AG10803 (cell line): ENCODE data around the gene KMT2C.

Source experiments
- DNase-seq: peaks from one replicate; pipeline ENCODE4 v3.0.0; 2010; ENCODE audit warnings: low read depth
- H3K4me3 ChIP-seq: 2 replicates; pipeline ENCODE4 v1.5.1; 2011; ENCODE audit warnings: mild to moderate bottlenecking, low read length, control low read depth
- TF ChIP-seq, protein P1 (sequence below): conservative IDR thresholded peaks from 2 replicates; pipeline ENCODE4 v1.5.1; 2011; ENCODE audit warnings: mild to moderate bottlenecking, low read length, control low read depth, inconsistent platforms

The KMT2C gene

DNA sequence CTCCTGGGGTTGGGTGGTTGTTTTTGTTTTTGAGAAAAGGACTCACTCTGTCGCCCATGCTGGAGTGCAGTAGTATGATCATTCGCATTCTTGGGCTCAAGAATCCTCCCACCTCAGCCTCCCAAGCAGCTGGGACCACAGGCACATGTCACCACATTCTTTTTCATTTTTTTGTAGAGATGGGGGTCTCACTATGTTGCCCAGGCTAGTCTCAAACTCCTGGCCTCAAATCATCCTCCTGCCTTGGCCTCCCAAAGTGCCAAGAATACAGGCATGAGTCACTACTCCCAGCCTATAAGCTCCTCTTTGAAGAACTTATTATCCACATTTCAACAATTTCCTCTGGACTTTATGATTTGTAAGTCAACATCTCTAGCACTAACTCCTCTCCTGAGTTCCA is 102.7 kb downstream of the KMT2C start:
- TF ChIP-seq, protein P1, sequence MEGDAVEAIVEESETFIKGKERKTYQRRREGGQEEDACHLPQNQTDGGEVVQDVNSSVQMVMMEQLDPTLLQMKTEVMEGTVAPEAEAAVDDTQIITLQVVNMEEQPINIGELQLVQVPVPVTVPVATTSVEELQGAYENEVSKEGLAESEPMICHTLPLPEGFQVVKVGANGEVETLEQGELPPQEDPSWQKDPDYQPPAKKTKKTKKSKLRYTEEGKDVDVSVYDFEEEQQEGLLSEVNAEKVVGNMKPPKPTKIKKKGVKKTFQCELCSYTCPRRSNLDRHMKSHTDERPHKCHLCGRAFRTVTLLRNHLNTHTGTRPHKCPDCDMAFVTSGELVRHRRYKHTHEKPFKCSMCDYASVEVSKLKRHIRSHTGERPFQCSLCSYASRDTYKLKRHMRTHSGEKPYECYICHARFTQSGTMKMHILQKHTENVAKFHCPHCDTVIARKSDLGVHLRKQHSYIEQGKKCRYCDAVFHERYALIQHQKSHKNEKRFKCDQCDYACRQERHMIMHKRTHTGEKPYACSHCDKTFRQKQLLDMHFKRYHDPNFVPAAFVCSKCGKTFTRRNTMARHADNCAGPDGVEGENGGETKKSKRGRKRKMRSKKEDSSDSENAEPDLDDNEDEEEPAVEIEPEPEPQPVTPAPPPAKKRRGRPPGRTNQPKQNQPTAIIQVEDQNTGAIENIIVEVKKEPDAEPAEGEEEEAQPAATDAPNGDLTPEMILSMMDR, result no peak
- no peak overlapping the region for H3K4me3 ChIP-seq
- DNase-seq, result no peak

DNA sequence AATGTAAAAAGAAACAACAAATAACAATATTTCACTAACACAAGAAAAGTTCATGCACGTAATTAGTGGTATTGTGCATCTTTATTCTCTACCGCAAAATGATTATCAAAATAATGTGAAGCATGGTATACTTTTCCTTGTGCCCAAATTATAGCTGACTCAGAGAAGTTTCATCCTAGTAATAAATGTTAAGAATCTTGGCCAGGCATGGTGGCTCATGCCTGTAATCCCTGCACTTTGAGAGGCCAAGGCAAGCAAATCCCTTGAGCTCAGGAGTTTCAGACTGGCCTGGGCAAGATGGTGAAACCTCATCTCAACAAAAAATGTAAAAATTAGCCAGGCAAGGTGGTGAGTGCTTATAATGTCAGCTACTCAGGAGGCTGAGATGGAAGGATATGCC is 105.0 kb downstream of the KMT2C start:
- TF ChIP-seq, protein P1, result no peak
- DNase-seq, result peak; percentile 25
- H3K4me3 ChIP-seq, result no peak overlapping the region

DNA sequence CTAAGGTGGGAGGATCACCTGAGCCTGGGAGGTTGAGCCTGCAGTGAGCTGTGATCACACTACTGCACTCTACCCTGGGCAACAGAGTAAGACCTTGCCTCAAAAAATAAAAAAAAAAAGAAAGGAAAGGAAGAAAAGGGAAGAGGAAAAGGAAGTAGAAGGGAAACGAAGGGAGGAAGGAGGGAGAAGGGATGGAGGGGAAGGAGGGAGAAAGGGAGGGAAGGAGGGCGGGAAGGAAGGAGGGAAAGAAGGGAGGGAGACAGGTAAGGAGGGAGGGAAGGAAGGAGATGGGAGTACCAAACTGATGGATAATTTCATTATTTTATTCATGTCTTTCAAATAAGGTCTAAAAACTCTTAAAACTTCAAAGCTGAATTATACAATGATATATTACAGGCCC is 106.3 kb downstream of the KMT2C start:
- TF ChIP-seq, protein P1, result no peak
- no peak overlapping the region for H3K4me3 ChIP-seq
- DNase-seq, result no peak

DNA sequence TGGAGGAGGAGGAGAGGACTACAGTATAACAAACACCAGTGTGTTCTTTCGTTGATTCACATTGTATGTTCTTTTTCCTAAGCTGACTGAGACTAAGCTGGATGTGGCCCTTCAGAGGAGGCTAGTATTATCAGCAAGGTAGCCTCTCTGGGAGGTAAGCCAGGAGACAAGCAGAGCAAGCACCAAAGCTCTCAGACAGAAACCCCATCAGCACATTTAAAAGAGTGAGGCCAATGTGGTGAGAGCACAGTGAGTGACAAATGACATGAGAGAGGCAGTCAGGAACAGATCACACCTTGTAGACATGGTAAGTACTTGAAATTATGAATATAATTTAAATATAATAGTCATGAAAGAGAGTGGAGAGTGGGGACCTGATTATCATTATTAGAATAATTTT is 107.6 kb downstream of the KMT2C start:
- TF ChIP-seq, protein P1, result no peak
- no peak overlapping the region for H3K4me3 ChIP-seq
- DNase-seq, result no peak

DNA sequence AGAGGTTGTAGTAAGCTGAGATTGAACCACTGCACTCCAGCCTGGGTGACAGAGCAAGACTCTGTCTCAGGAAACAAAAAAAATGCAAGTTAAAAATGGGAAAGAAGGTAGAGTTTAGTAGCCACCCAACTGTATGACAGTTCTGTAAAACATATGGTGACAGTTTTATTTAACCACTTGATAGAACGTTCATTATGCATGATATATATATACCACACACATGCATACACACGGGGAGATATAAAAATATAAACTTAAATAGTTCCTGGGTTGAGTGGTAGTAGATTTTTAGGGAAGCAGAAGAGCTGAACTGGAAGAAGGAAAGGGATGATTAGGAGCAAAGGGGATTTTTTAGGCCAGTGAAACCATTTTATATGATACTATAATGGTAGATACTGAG is 120.0 kb downstream of the KMT2C start:
- TF ChIP-seq, protein P1, result no peak
- DNase-seq, result no peak
- no peak overlapping the region for H3K4me3 ChIP-seq

DNA sequence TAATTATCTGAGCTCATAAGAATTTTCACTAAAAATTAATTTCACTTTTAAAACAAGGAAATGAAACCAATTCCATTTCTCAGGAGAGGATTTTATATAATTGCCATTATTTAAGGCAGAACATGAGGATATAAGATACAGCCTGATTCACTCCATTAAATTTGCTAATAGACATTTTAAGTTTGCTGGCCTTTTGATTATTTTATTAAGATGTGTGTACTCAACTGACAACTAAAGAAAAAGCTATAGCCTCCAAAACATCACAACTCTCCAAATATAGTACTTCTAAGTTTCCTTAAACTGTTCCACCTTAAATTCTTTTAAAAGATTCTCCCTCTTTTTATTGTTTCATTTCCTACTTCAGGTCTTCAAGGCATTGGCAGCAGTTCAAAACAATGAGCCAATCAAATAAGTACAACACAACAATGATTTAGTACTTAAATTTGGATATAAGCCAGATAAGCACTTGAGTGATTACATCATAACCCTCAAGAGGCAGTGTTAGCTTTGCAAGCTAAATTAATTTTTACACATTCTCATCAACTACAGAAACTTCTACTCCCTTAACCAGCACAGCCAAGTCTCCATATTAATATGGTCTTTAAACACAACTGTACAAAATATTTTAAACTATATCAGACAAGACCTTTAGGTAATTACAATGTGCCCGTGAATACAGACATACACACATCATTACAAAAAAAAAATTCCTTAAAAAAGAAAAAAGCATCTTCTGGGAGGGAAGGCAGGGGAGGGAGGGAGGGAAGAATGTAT is 121.8 kb downstream of the KMT2C start:
- TF ChIP-seq, protein P1, result no peak
- DNase-seq, result peak; percentile 69
- no peak overlapping the region for H3K4me3 ChIP-seq

DNA sequence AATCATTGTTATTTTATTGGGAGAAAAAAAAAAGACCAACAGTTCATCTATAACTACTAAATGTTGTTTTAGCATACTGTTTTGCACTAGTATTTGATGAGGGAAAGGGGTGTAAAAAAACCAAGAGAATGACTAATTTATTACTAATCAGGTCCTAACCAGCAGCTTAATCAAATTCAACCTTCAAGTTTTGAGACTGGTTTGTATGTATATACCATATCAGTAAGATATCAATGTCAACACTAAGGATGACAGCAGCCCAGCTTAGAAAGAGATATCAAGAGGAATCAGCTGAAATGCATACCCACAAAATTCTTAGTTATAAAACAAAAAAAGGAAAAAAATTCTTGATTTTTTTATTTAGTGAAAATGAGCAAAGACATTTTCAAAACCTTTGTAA is 122.6 kb downstream of the KMT2C start:
- H3K4me3 ChIP-seq, result no peak overlapping the region
- DNase-seq, result no peak
- TF ChIP-seq, protein P1, result no peak
